Osteoblast (primary cell): Measurements from ENCODE around the gene CRYZL1. TPM values are rescaled to one million over a fixed set of nuclear protein-coding genes. Genes with fewer than 3 reads are reported as not detected.
A peak's percentile ranks its signal among the peaks of the same experiment; 100 is the strongest.

Experiments
- DNase-seq: peaks from one replicate; pipeline ENCODE4 v3.0.0; 2011; ENCODE audit warnings: low spot score, mixed read lengths; ENCODE audit not compliant: insufficient read length; ENCODE audit errors: missing footprints
- H2AFZ ChIP-seq: 2 replicates; pipeline ENCODE4 v1.6.0; 2011; ENCODE audit warnings: mild to moderate bottlenecking, low read length
- H3K27ac ChIP-seq: 2 replicates; pipeline ENCODE4 v1.5.1; 2011; ENCODE audit warnings: mild to moderate bottlenecking, low read depth, low read length, moderate library complexity
- H3K27me3 ChIP-seq: 2 replicates; pipeline ENCODE4 v1.6.0; 2012; ENCODE audit warnings: mild to moderate bottlenecking, control low read depth, inconsistent platforms, low read length, moderate library complexity; ENCODE audit not compliant: insufficient read depth
- H3K36me3 ChIP-seq: 2 replicates; pipeline ENCODE4 v1.5.1; 2011; ENCODE audit warnings: mild to moderate bottlenecking, low read length, control low read depth, moderate library complexity; ENCODE audit not compliant: insufficient read depth
- H3K4me1 ChIP-seq: 2 replicates; pipeline ENCODE4 v1.5.1; 2011; ENCODE audit warnings: mild to moderate bottlenecking, low read length, control low read depth, moderate library complexity; ENCODE audit not compliant: insufficient read depth
- H3K4me2 ChIP-seq: 2 replicates; pipeline ENCODE4 v1.6.0; 2011; ENCODE audit warnings: mild to moderate bottlenecking, low read length; ENCODE audit not compliant: insufficient read depth
- H3K4me3 ChIP-seq: fragments of 200-600 bp; sonication (generic); 3 replicates; pipeline ENCODE4 v1.5.1; 2012; ENCODE audit warnings: mild to moderate bottlenecking, low read length, inconsistent platforms; ENCODE audit not compliant: insufficient read depth
- H3K79me2 ChIP-seq: 2 replicates; pipeline ENCODE4 v1.6.0; 2012; ENCODE audit warnings: mild to moderate bottlenecking, low read length, control low read depth, inconsistent platforms; ENCODE audit not compliant: insufficient read depth
- H3K9me3 ChIP-seq: 2 replicates; pipeline ENCODE4 v1.5.1; 2011; ENCODE audit warnings: low read depth, low read length, control low read depth
- H4K20me1 ChIP-seq: 2 replicates; pipeline ENCODE4 v1.6.0; 2012; ENCODE audit warnings: mild to moderate bottlenecking, low read length, control low read depth; ENCODE audit not compliant: insufficient read depth
- CTCF ChIP-seq: IDR thresholded peaks from 2 replicates; pipeline ENCODE4 v1.5.1; 2011; ENCODE audit warnings: mild to moderate bottlenecking, low read depth, low read length, moderate library complexity; ENCODE audit errors: extremely low read depth
- total RNA-seq: library from RNA; depleted of rRNA; stranded (reverse); fragments of >200 nt; gene quantifications from 2 replicates; pipeline ENCODE4 v1.2.3, GENCODE V29; 2012

The CRYZL1 gene
- total RNA-seq, 1 donor = 28.6 TPM

- H3K4me2 ChIP-seq = no peak overlapping the region
- H3K36me3 ChIP-seq = peaks cover 18% of the 10 kb centered on the region
- H3K4me1 ChIP-seq = no peaks in the 10 kb centered on the region
- H4K20me1 ChIP-seq = no peaks in the 10 kb centered on the region
- TF ChIP-seq CTCF = no peak
- DNase-seq = no peak
- H3K27ac ChIP-seq = no peak overlapping the region
- H2AFZ ChIP-seq = no peak overlapping the region
- no peaks in the 10 kb centered on the region for H3K79me2 ChIP-seq
- no peaks in the 10 kb centered on the region for H3K9me3 ChIP-seq
- no peaks in the 10 kb centered on the region for H3K27me3 ChIP-seq
- H3K4me3 ChIP-seq = no peak overlapping the region
These were observed 33.0 kb downstream of the CRYZL1 start for GRCh38 chr21:33608559-33608958.

- peaks cover 64% of the 10 kb centered on the region for H3K36me3 ChIP-seq
- H2AFZ ChIP-seq = no peak overlapping the region
- no peak for DNase-seq
- H3K79me2 ChIP-seq = no peaks in the 10 kb centered on the region
- H3K9me3 ChIP-seq = no peaks in the 10 kb centered on the region
- no peak overlapping the region for H3K27ac ChIP-seq
- no peaks in the 10 kb centered on the region for H3K27me3 ChIP-seq
- no peaks in the 10 kb centered on the region for H4K20me1 ChIP-seq
- TF ChIP-seq CTCF = no peak
- H3K4me2 ChIP-seq = no peak overlapping the region
- no peak overlapping the region for H3K4me3 ChIP-seq
- H3K4me1 ChIP-seq = no peaks in the 10 kb centered on the region
These were observed 43.5 kb downstream of the CRYZL1 start for GRCh38 chr21:33598051-33598450.

GRCh38 chr21:33588485-33589335, 52.8 kb downstream of the CRYZL1 start, which contains the start of gene DONSON:
Gene DONSON, minus strand, starts transcription at chr21:33588684. Its CDS starts 43 bp downstream, at chr21:33588641.
- peaks cover 5% of the 10 kb centered on the region for H3K36me3 ChIP-seq
- H3K4me2 ChIP-seq = peak within 1 kb of the TSS; percentile 97
- DNase-seq = peak; percentile 98

More at GRCh38 chr21:33588485-33589335, 52.8 kb downstream of the CRYZL1 start, which contains the start of gene DONSON:
- Histone ChIP-seq H3K27me3 (no peaks in the 10 kb centered on the region), H4K20me1 (no peaks in the 10 kb centered on the region), H3K79me2 (peaks cover 32% of the 10 kb centered on the region), H2AFZ (peak within 1 kb of the TSS; percentile 92), H3K27ac (peak within 1 kb of the TSS; percentile 92), H3K4me3 (peak within 1 kb of the TSS; percentile 95), H3K9me3 (no peaks in the 10 kb centered on the region), H3K4me1 (peaks cover 8% of the 10 kb centered on the region)
- no peak for TF ChIP-seq CTCF
